AG04449 (cell line): ENCODE measurements around the gene MT1H.
"Not testable (repeated sequence)": the region's sequence is repeated elsewhere in the genome, so short reads cannot be mapped to it uniquely, and the experiment has no call there.

Source experiments
- CTCF ChIA-PET: fragments of 350-600 bp; formaldehyde crosslinking; extraction: SDS; loops from one replicate; lab custom pipeline; 2021; ENCODE audit warnings: antibody characterized with exemption; lab: Yijun Ruan, JAX
- POLR2A ChIA-PET: fragments of 400-600, 350-600 bp; formaldehyde crosslinking; extraction: SDS; loops from one replicate; lab custom pipeline; 2020; ENCODE audit warnings: antibody characterized with exemption, inconsistent platforms; lab: Yijun Ruan, JAX
- DNase-seq: peaks from one replicate; pipeline ENCODE4 v3.0.0-alpha.2; 2010; ENCODE audit warnings: low read depth, low spot score
- H3K4me3 ChIP-seq: 2 replicates; pipeline ENCODE4 v1.5.1; 2011; ENCODE audit warnings: low read depth, mild to moderate bottlenecking, control low read depth, low read length
- CTCF ChIP-seq: IDR thresholded peaks from one replicate; pipeline ENCODE4 v1.5.1; 2011; ENCODE audit warnings: mild to moderate bottlenecking, moderate library complexity, low read length, control low read depth, inconsistent platforms; ENCODE audit not compliant: insufficient read depth; ENCODE audit errors: missing control alignments

Gene MT1H

DNA sequence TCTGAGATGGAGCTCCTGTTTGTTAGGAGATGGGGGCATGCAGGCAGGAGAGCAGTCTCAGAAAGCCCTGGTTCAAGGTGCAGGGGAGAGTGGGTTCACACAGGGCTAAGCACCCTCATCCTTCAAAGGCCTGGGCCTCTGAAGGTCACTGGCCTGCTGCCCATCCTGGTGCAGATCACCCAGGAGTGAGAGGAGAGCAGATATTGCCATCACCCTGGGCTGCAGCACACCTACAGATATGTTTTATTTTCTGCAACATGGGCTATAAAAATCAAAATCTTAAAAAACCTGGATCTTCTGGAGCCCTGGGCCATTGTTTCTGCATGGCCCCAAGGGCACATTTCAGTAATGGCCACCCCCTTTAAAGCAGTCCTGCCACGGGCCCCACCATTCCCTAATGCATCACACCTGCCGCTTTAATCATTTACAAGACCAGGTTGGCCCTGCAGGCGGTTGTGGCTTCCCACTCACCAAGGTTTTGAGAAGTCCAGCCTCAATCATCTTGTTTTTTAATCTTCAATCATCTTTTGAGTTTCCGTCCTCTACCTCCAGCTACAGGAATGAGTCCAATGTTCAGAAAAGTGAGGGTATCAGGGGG, 39.9 kb downstream of the MT1H start:
- ChIA-PET POLR2A (no interaction called here), CTCF (interaction anchor here (1.1 to 1.9 kb wide), 3 partner anchors 9 to 104 kb away, joined by 3 to 13 read pairs (median 4); no protein-coding TSS in a partner anchor)

DNA sequence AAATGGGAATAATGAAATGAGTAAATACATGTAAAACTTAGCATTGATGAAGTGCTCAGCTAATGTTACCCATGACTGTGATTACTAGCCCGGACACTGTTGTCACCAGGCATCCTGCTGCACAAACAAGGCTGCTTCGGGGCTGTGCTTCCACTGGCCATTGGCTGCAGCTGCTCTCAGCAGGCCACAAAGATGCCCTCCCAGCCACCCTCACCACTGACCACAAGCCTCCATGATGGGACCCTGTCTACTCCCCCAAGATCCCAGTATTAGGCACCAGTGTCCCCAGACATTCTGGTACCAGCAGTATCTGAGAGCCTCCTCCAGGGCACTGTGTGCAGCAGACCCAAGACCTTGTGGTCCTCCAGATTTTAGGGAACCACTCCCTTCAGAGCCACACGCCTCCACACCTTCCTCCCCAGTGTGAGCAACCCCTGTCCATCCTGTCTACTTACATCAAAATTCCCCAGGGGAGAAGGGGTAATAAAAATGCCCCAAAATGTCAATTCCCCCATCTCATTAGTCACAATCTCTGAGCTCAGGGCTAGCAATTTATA, 40.6 kb downstream of the MT1H start:
- DNase-seq: no peak
- no peak overlapping the region for H3K4me3 ChIP-seq
- ChIA-PET POLR2A (no interaction called here), CTCF (interaction anchor here (1.0 to 1.9 kb wide), 3 partner anchors 8 to 133 kb away, joined by 3 to 10 read pairs (median 4); no protein-coding TSS in a partner anchor)
- no peak for TF ChIP-seq CTCF

More for the DNA sequence above, 39.9 kb downstream of the MT1H start:
- no peak overlapping the region for H3K4me3 ChIP-seq
- TF ChIP-seq CTCF: no peak
- no peak for DNase-seq

GRCh38 chr16:56711862-56712261, 42.2 kb downstream of the MT1H start:
- DNase-seq: no peak
- no peak for TF ChIP-seq CTCF
- POLR2A ChIA-PET: no interaction called here
- H3K4me3 ChIP-seq: no peak overlapping the region
- CTCF ChIA-PET: interaction anchor here (1.2 to 1.5 kb wide), 2 partner anchors 10 to 13 kb away, joined by 3 to 10 read pairs; no protein-coding TSS in a partner anchor

GRCh38 chr16:56713794-56714193, 44.2 kb downstream of the MT1H start:
- ChIA-PET CTCF (interaction anchor here (1.7 kb wide), 1 partner anchor 12 kb away, joined by 8 read pairs; no protein-coding TSS in a partner anchor), POLR2A (no interaction called here)
- DNase-seq: no peak
- H3K4me3 ChIP-seq: no peak overlapping the region
- no peak for TF ChIP-seq CTCF

GRCh38 chr16:56715126-56715525, 45.5 kb downstream of the MT1H start:
- no peak overlapping the region for H3K4me3 ChIP-seq
- CTCF ChIA-PET: interaction anchor here (1.7 kb wide), 1 partner anchor 13 kb away, joined by 8 read pairs; no protein-coding TSS in a partner anchor
- POLR2A ChIA-PET: no interaction called here
- DNase-seq: no peak
- TF ChIP-seq CTCF: no peak

- H3K4me3 ChIP-seq: no peak overlapping the region
- no peak for DNase-seq
- CTCF ChIA-PET: interaction anchor here (1.3 to 1.7 kb wide), 4 partner anchors 13 to 116 kb away, joined by 3 to 5 read pairs (median 4); no protein-coding TSS in a partner anchor
- POLR2A ChIA-PET: no interaction called here
- TF ChIP-seq CTCF: no peak
Observed at GRCh38 chr16:56716761-56717160, 47.1 kb downstream of the MT1H start.

GRCh38 chr16:56717532-56717931, 47.9 kb downstream of the MT1H start:
- H3K4me3 ChIP-seq, DNase-seq, POLR2A ChIA-PET: not testable (repeated sequence)
- CTCF ChIA-PET: interaction anchor here (1.0 to 3.7 kb wide), 4 partner anchors 9 to 114 kb away, joined by 3 to 13 read pairs (median 6); no protein-coding TSS in a partner anchor
